Neuronal stem cell (in vitro differentiated cells): ENCODE data around the gene LMO1.

ENCODE experiments used
- DNase-seq: peaks from one replicate; pipeline ENCODE4 v3.0.0-alpha.2; 2013; ENCODE audit warnings: low spot score
- H2AFZ ChIP-seq: one replicate; pipeline ENCODE4 v1.6.1; 2013; ENCODE audit warnings: mild to moderate bottlenecking, low read length, inconsistent platforms
- H2AK5ac ChIP-seq: 2 replicates; pipeline ENCODE4 v1.6.1; 2013; ENCODE audit warnings: low read depth, mild to moderate bottlenecking, inconsistent platforms, low read length, moderate library complexity, mixed read lengths
- H2BK120ac ChIP-seq: 2 replicates; pipeline ENCODE4 v1.6.1; 2013; ENCODE audit warnings: low read depth, mild to moderate bottlenecking, inconsistent platforms, low read length, moderate library complexity, mixed read lengths
- H2BK12ac ChIP-seq: one replicate; pipeline ENCODE4 v1.6.1; 2013; ENCODE audit warnings: low read length, inconsistent platforms
- H2BK15ac ChIP-seq: 2 replicates; pipeline ENCODE4 v1.6.1; 2013; ENCODE audit warnings: mild to moderate bottlenecking, low read length, inconsistent platforms, mixed read lengths
- H2BK5ac ChIP-seq: one replicate; pipeline ENCODE4 v1.6.1; 2013; ENCODE audit warnings: inconsistent platforms, mild to moderate bottlenecking, low read length, moderate library complexity
- H3K14ac ChIP-seq: one replicate; pipeline ENCODE4 v1.6.1; 2013; ENCODE audit warnings: low read length, inconsistent platforms
- H3K18ac ChIP-seq: 2 replicates; pipeline ENCODE4 v1.6.1; 2013; ENCODE audit warnings: low read length, inconsistent platforms
- H3K23ac ChIP-seq: 2 replicates; pipeline ENCODE4 v1.6.1; 2013; ENCODE audit warnings: low read depth, mild to moderate bottlenecking, mixed read lengths, low read length, inconsistent platforms; ENCODE audit not compliant: poor library complexity
- H3K27ac ChIP-seq: replicated peaks from 3 replicates; pipeline ENCODE4 v1.5.1; 2013; ENCODE audit warnings: low read length, inconsistent platforms
- H3K27me3 ChIP-seq, 3 experiments: 2 replicates each; pipeline ENCODE4 v1.6.1; 2013; ENCODE audit warnings: low read length in 3 of 3, mild to moderate bottlenecking in 2 of 3, inconsistent platforms in 1 of 3, low read depth in 1 of 3, mixed read lengths in 1 of 3, moderate library complexity in 1 of 3; ENCODE audit not compliant: control insufficient read depth in 3 of 3, insufficient read depth in 3 of 3
- H3K36me3 ChIP-seq, 2 donors: replicated peaks in 1 of 2; 2 replicates each; pipeline ENCODE4 v1.6.1; 2013; ENCODE audit warnings: low read length in 2 of 2; ENCODE audit not compliant: control insufficient read depth in 2 of 2, insufficient read depth in 2 of 2
- H3K4ac ChIP-seq: 2 replicates; pipeline ENCODE4 v1.6.1; 2013; ENCODE audit warnings: inconsistent platforms, mild to moderate bottlenecking, low read length, moderate library complexity
- H3K4me1 ChIP-seq, 2 donors: 1 replicate in 1 of 2; 2 replicates in 1 of 2; pipeline ENCODE4 v1.6.1; 2013; ENCODE audit warnings: low read length in 2 of 2, low read depth in 1 of 2; ENCODE audit not compliant: control insufficient read depth in 2 of 2, insufficient read depth in 1 of 2
- H3K4me2 ChIP-seq: one replicate; pipeline ENCODE4 v1.6.1; 2013; ENCODE audit warnings: mild to moderate bottlenecking, low read length, inconsistent platforms; ENCODE audit not compliant: insufficient read depth, poor library complexity, severe bottlenecking
- H3K4me3 ChIP-seq, 2 donors: 2 replicates each; pipeline ENCODE4 v1.5.1; 2013; ENCODE audit warnings: low read length in 2 of 2, mild to moderate bottlenecking in 2 of 2, inconsistent platforms in 1 of 2, moderate library complexity in 1 of 2
- H3K79me1 ChIP-seq: one replicate; pipeline ENCODE4 v1.6.1; 2013; ENCODE audit warnings: low read depth, mild to moderate bottlenecking, inconsistent platforms, low read length, moderate library complexity
- H3K9ac ChIP-seq: one replicate; pipeline ENCODE4 v1.6.1; 2013; ENCODE audit warnings: mild to moderate bottlenecking, low read depth, low read length, inconsistent platforms; ENCODE audit not compliant: poor library complexity
- H3K9me3 ChIP-seq, 2 donors: replicated peaks in 1 of 2; 2 replicates each; pipeline versions ENCODE3 to v1.6.1; 2013; ENCODE audit warnings: low read length in 2 of 2, mild to moderate bottlenecking in 2 of 2, inconsistent platforms in 1 of 2, low read depth in 1 of 2, mixed read lengths in 1 of 2, moderate library complexity in 1 of 2; ENCODE audit not compliant: control insufficient read depth in 2 of 2, insufficient read depth in 1 of 2
- H4K8ac ChIP-seq: one replicate; pipeline ENCODE4 v1.6.1; 2013; ENCODE audit warnings: low read depth, mild to moderate bottlenecking, inconsistent platforms, low read length, moderate library complexity
- H4K91ac ChIP-seq: one replicate; pipeline ENCODE4 v1.6.1; 2013; ENCODE audit warnings: low read length, low read depth, mild to moderate bottlenecking, inconsistent platforms; ENCODE audit not compliant: poor library complexity
- WGBS, 2 donors: extraction: QIAGEN DNeasy Blood & Tissue Kit; methylation state at CpG; one replicate each; pipeline ENCODE4 v1.1.7; 2013; ENCODE audit warnings: missing lambda C conversion rate in 2 of 2, mixed read lengths in 1 of 2; ENCODE audit not compliant: insufficient read length in 2 of 2, insufficient replicate concordance in 1 of 2; ENCODE audit errors: extremely low coverage in 2 of 2; 5-methylcytosine and 5-hydroxymethylcytosine counted together

Gene LMO1

DNA sequence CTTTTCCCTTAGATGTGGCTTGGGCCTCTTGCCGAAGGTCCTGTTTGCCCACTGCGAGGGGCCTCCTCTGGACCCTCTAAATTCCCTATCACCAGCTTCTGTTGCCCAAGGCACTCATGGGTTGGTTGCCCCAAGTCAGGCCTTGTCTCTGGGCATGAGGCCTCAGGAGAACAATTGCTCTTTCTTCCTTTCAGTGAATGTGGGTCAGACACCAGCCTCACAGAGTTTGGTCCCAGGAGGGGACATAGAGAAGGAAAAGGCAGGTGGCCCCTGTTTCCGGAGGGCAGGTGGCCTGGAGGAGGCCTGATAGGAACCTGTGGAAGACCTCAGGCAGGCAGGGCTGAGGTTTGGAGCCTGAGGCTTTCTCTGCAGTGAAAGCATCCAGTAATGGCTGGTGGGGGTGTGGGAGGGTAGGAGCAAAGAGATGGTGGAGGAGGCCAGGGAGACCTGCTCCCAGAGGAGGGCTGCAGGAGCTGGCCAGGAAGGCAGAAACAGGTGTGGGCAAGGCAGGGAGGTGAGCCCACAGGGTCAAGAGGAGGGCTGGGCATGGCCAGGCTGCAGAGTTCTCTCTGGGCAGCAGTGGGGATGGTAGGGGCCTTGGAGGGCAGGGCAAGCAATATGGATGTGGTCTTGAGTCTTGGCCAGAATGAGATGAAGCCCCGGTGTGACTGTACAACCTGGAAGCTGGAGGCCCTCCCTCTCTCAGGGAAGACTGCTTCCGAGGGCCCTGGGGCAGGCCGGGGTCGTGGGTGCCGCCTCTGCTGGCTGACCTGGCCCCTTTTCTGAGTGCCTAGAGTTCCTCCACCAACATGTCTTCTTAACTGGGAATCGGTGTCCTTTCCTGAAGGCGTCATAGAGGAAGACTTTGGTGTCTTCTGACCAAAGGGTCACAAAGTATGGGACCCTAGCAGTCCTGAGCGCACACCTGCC lies 28.0 kb upstream of the LMO1 start:
- Histone ChIP-seq H2BK12ac (peak overlapping the region; percentile 27), H3K27me3 (peaks cover 0 to 17% (median 0%) of the 10 kb centered on the region in 3 experiments), H3K27ac (no peak overlapping the region), H3K4me1 (peaks cover 12 to 18% of the 10 kb centered on the region in 2 donors), H3K4me3 (no peak overlapping the region), H2AK5ac (peak overlapping the region; percentile 82), H3K9ac (peak overlapping the region; percentile 38), H3K4ac (no peak overlapping the region), H2BK5ac (peak overlapping the region; percentile 76), H3K79me1 (no peaks in the 10 kb centered on the region), H3K14ac (peak overlapping the region; percentile 82), H3K4me2 (no peak overlapping the region), H3K23ac (no peak overlapping the region), H4K91ac (no peak overlapping the region), H3K9me3 (no peaks in the 10 kb centered on the region), H2AFZ (no peak overlapping the region), H2BK15ac (peak overlapping the region; percentile 82), H3K36me3 (no peaks in the 10 kb centered on the region), H4K8ac (no peak overlapping the region), H3K18ac (peak overlapping the region; percentile 75), H2BK120ac (no peak overlapping the region)
- no CpG with 5 or more reads among the region's 11 CpGs for WGBS, 2 donors
- DNase-seq = no peak

DNA sequence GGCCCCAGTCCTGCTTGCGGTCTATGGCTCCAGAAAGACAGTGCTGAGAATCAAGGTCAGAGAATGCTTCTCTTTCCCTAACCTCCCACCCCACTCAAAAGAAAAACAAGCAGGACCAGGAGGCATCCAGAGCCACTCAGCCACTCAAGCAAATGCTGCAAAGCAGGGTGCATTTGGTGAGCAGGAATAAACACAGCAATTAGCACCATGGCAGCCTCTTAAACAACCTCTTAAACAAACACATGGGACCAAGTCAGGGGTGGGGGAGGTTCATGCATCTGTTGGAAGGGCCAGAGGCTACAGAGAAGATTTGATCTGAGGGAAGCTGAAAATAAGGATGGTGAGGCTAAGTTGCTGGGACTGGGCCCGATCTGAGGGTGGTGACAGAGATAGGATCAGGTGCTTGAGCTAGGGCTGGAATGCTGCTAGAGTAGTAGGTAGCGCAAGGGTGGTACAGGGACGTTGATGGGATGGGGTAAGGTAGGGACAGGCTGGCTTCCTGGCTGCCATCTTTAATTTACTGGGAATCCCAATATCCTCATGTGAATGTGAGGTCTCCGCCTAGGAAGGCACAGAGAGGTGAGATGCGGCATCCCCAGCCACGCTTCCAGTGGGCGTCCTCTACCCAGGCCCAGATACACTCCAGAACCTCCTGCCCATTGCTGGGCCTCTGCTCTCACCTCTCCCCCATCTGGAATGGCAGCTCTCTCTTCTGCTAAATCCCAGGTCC lies 26.6 kb upstream of the LMO1 start:
- no CpG with 5 or more reads among the region's 8 CpGs for WGBS, 2 donors

DNA sequence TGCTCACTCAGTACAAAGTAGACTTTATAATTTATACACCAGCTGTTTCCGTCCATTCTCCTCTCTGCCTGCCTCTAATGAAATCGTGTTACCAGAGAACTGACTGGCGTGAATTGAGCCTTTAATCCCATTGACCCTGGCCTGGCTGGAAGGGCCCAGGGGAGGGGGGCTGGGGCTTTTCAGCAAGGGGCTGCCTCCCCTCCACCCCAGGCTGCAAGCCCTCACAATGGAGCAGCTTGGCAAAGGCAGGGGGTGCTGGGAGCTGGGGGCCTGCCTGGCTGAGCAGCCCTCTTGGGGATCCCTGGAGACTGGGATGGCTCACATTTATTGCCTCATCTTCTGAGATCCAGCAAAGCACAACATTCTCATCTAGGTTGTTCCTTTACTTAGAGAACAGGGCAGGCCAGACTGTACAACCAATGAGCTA lies 25.8 kb upstream of the LMO1 start:
- Histone ChIP-seq H3K27me3 (peaks cover 0 to 10% (median 0%) of the 10 kb centered on the region in 3 experiments), H2BK120ac (no peak overlapping the region), H3K27ac (peak overlapping the region; percentile 6), H4K8ac (no peak overlapping the region), H3K4ac (no peak overlapping the region), H2AK5ac (no peak overlapping the region), H3K36me3 (no peaks in the 10 kb centered on the region), H3K4me3 (no peak overlapping the region), H3K18ac (peak overlapping the region; percentile 64), H3K4me1 (peaks cover 12 to 18% of the 10 kb centered on the region in 2 donors), H2BK15ac (no peak overlapping the region), H2AFZ (peak overlapping the region; percentile 76), H3K9ac (no peak overlapping the region), H4K91ac (no peak overlapping the region), H2BK12ac (no peak overlapping the region), H3K23ac (no peak overlapping the region), H3K4me2 (peak overlapping the region; percentile 11), H2BK5ac (no peak overlapping the region), H3K79me1 (no peaks in the 10 kb centered on the region), H3K14ac (no peak overlapping the region), H3K9me3 (no peaks in the 10 kb centered on the region)
- DNase-seq = peak; percentile 54
- no CpG with 5 or more reads among the region's 3 CpGs for WGBS, 2 donors

More for the DNA sequence above, 26.6 kb upstream of the LMO1 start:
- H3K79me1 ChIP-seq = no peaks in the 10 kb centered on the region
- H3K9me3 ChIP-seq = no peaks in the 10 kb centered on the region
- H3K18ac ChIP-seq = peak overlapping the region; percentile 73
- no peak overlapping the region for H2BK12ac ChIP-seq
- no peak for DNase-seq
- no peak overlapping the region for H2BK120ac ChIP-seq
- H4K8ac ChIP-seq = no peak overlapping the region
- H3K4me2 ChIP-seq = no peak overlapping the region
- peak overlapping the region; percentile 76 for H2AFZ ChIP-seq
- H2BK15ac ChIP-seq = peak overlapping the region; percentile 52
- H3K23ac ChIP-seq = no peak overlapping the region
- peaks cover 0 to 17% (median 0%) of the 10 kb centered on the region in 3 experiments for H3K27me3 ChIP-seq
- H3K36me3 ChIP-seq = no peaks in the 10 kb centered on the region
- no peak overlapping the region for H4K91ac ChIP-seq
- no peak overlapping the region for H3K4ac ChIP-seq
- peak overlapping the region; percentile 92 for H2AK5ac ChIP-seq
- no peak overlapping the region for H3K4me3 ChIP-seq
- peaks cover 12 to 18% of the 10 kb centered on the region in 2 donors for H3K4me1 ChIP-seq
- H3K14ac ChIP-seq = no peak overlapping the region
- H2BK5ac ChIP-seq = no peak overlapping the region
- peak overlapping the region; percentile 67 for H3K9ac ChIP-seq
- no peak overlapping the region for H3K27ac ChIP-seq
